Measurements from ENCODE around the gene SBNO1.
"Not testable (repeated sequence)": the region's sequence is repeated elsewhere in the genome, so short reads cannot be mapped to it uniquely, and the experiment has no call there.

The SBNO1 gene

GRCh38 chr12:123388951-123389559, 24.4 kb upstream of the SBNO1 start:
- no peak for TF ChIP-seq CTCF (conservative IDR thresholded peaks at IDR 0.05; ENCODE audit: low read depth)
- CTCF ChIA-PET, result interaction anchor here (1.3 kb wide), 1 partner anchor 24 kb away, joined by 4 read pairs; the partner anchor contains the start of gene SBNO1
- POLR2A ChIA-PET (ENCODE audit: low non-redundant PET), result no interaction called here
- peak; percentile 12 for DNase-seq (ENCODE audit: low spot score)
- H3K27ac ChIP-seq, result peak overlapping the region; percentile 87

GRCh38 chr12:123388177-123388950, 23.7 kb upstream of the SBNO1 start:
- ChIA-PET POLR2A (ENCODE audit: low non-redundant PET) (no interaction called here), CTCF (interaction anchor here (0.6 to 1.3 kb wide), 2 partner anchors 23 to 1225 kb away, joined by 3 to 4 read pairs; partner anchors contain the start of gene SBNO1)
- peak overlapping the region; percentile 87 for H3K27ac ChIP-seq
- DNase-seq (ENCODE audit: low spot score), result peak; percentile 87
- TF ChIP-seq CTCF (conservative IDR thresholded peaks at IDR 0.05; ENCODE audit: low read depth), result no peak

GRCh38 chr12:123387508-123388176, 23.0 kb upstream of the SBNO1 start:
- POLR2A ChIA-PET (ENCODE audit: low non-redundant PET), result no interaction called here
- TF ChIP-seq CTCF (conservative IDR thresholded peaks at IDR 0.05; ENCODE audit: low read depth), result no peak
- H3K27ac ChIP-seq, result peak overlapping the region; percentile 87
- CTCF ChIA-PET, result interaction anchor here (0.6 to 1.3 kb wide), 2 partner anchors 22 to 1226 kb away, joined by 3 to 4 read pairs; partner anchors contain the start of gene SBNO1
- DNase-seq (ENCODE audit: low spot score), result no peak

DNA sequence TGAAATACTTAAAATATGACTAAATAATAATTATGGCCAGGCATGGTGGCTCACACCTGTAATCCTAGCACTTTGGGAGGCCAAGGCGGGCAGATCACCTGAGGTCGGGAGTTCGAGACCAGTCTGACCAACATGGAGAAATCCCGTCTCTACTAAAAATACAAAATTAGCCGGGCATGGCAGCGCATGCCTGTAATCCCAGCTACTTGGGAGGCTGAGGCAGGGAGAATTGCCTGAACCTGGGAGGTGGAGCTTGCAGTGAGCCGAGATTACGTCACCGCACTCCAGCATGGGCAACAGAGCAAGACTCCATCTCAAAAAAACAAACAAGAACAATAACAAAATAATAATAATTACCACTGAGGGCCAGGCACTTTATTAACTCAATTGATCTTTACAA, 20.9 kb upstream of the SBNO1 start:
- ChIA-PET POLR2A (ENCODE audit: low non-redundant PET) (interaction anchor here (0.6 kb wide), 1 partner anchor 706 kb away, joined by 6 read pairs; no protein-coding TSS in a partner anchor), CTCF (interaction anchor here (1.1 kb wide), 1 partner anchor 20 kb away, joined by 4 read pairs; no protein-coding TSS in a partner anchor)
- peak overlapping the region; percentile 64 for H3K27ac ChIP-seq
- not testable (repeated sequence) for DNase-seq (ENCODE audit: low spot score)

GRCh38 chr12:123384994-123385376, 20.3 kb upstream of the SBNO1 start:
- H3K27ac ChIP-seq, result peak overlapping the region; percentile 89
- DNase-seq (ENCODE audit: low spot score), result peak; percentile 64
- CTCF ChIA-PET, result interaction anchor here (1.1 kb wide), 1 partner anchor 19 kb away, joined by 4 read pairs; no protein-coding TSS in a partner anchor
- TF ChIP-seq CTCF (conservative IDR thresholded peaks at IDR 0.05; ENCODE audit: low read depth), result no peak
- POLR2A ChIA-PET (ENCODE audit: low non-redundant PET), result no interaction called here

- ChIA-PET POLR2A (ENCODE audit: low non-redundant PET) (interaction anchor here (0.5 to 1.2 kb wide), 3 partner anchors 19 to 199 kb away, joined by 3 to 8 read pairs (median 5); no protein-coding TSS in a partner anchor), CTCF (interaction anchor here (0.7 to 1.6 kb wide), 2 partner anchors 19 to 105 kb away, joined by 4 to 5 read pairs; no protein-coding TSS in a partner anchor)
- H3K27ac ChIP-seq, result peak overlapping the region; percentile 89
- TF ChIP-seq CTCF (conservative IDR thresholded peaks at IDR 0.05; ENCODE audit: low read depth), result no peak
- DNase-seq (ENCODE audit: low spot score), result peak; percentile 25
These were observed 19.8 kb upstream of the SBNO1 start for GRCh38 chr12:123384318-123384993.
